ENCODE measurements around the gene OCA2.

GRCh38 chr15:28099555-28100140 lies 533 bp upstream of the OCA2 start:
- TF ChIP-seq EZH2 (IDR thresholded peaks at IDR 0.05; ENCODE audit: insufficient read depth, poor library complexity, severe bottlenecking) (no peak), EZH2phosphoT487 (IDR thresholded peaks at IDR 0.05; ENCODE audit: insufficient read depth, low read depth) (no peak)

Measured in GM23248 (cell line).